Upper lobe of right lung (tissue), 1 donor: Measurements from ENCODE around the gene SLC9C1. TPM values are rescaled to one million over a fixed set of nuclear protein-coding genes. Genes with fewer than 3 reads are reported as not detected.

Experiments used
- ATAC-seq: fragments of 200-7000 bp; cut with Tn5 transposase; one replicate; pipeline ENCODE4 v1.9.1; 2020; ENCODE audit warnings: mild to moderate bottlenecking, moderate library complexity
- DNase-seq: peaks from one replicate; pipeline ENCODE4 v3.0.0-alpha.2; 2020
- H3K27ac ChIP-seq: fragments of 200-600 bp; one replicate; pipeline ENCODE4 v1.8.0; 2022
- H3K27me3 ChIP-seq: fragments of 200-600 bp; one replicate; pipeline ENCODE4 v1.8.0; 2022; ENCODE audit warnings: mild to moderate bottlenecking
- H3K36me3 ChIP-seq: fragments of 200-600 bp; one replicate; pipeline ENCODE4 v1.8.0; 2022
- H3K4me1 ChIP-seq: fragments of 200-600 bp; one replicate; pipeline ENCODE4 v1.8.0; 2022
- H3K4me3 ChIP-seq: fragments of 200-600 bp; one replicate; pipeline ENCODE4 v1.8.0; 2022; ENCODE audit warnings: mild to moderate bottlenecking
- H3K9me3 ChIP-seq: fragments of 200-600 bp; one replicate; pipeline ENCODE4 v1.8.0; 2022
- CTCF ChIP-seq: fragments of 200-600 bp; IDR thresholded peaks from one replicate; pipeline ENCODE4 v1.8.0; 2022; ENCODE audit warnings: antibody characterized with exemption
- intact Hi-C: fragments of 100-400 bp; cut with DNase I; formaldehyde crosslinking; loops from one replicate; pipeline ENCODE4 v1.11.0; 2022
- total RNA-seq: library from RNA; stranded (reverse); fragmentation: NEBNext Ultra II Directional; extraction: Animal tissue kit (Norgen Biotek cat#: 25700); gene quantifications from one replicate; pipeline ENCODE4 v1.2.1, GENCODE V29; 2021
- donor health status: DM: no; HTN: yes; CAD: no; lungs with severe emphysema.

The SLC9C1 gene
- total RNA-seq, 1 donor from 2014 or later, result not detected

- DNase-seq (no peak), ATAC-seq (peak; percentile 16)
- no peak overlapping the region for H3K27ac ChIP-seq
- H3K36me3 ChIP-seq, result no peaks in the 10 kb centered on the region
- H3K9me3 ChIP-seq, result no peaks in the 10 kb centered on the region
- intact Hi-C loops, result no loop called here
- H3K4me3 ChIP-seq, result no peak overlapping the region
- no peak for TF ChIP-seq CTCF
- no peaks in the 10 kb centered on the region for H3K4me1 ChIP-seq
- no peaks in the 10 kb centered on the region for H3K27me3 ChIP-seq
These were observed 118.4 kb downstream of the SLC9C1 start for GRCh38 chr3:112175646-112176045.

GRCh38 chr3:112175037-112175436 lies 119.0 kb downstream of the SLC9C1 start:
- intact Hi-C loops, result no loop called here
- Histone ChIP-seq H3K27me3 (no peaks in the 10 kb centered on the region), H3K4me1 (no peaks in the 10 kb centered on the region), H3K4me3 (no peak overlapping the region), H3K36me3 (no peaks in the 10 kb centered on the region), H3K27ac (no peak overlapping the region), H3K9me3 (no peaks in the 10 kb centered on the region)
- peak; percentile 29 for DNase-seq
- no peak for TF ChIP-seq CTCF
- ATAC-seq, result peak; percentile 22

- no peak for ATAC-seq
- intact Hi-C loops, result no loop called here
- Histone ChIP-seq H3K36me3 (no peaks in the 10 kb centered on the region), H3K27ac (no peak overlapping the region), H3K9me3 (no peaks in the 10 kb centered on the region), H3K27me3 (no peaks in the 10 kb centered on the region), H3K4me1 (no peaks in the 10 kb centered on the region), H3K4me3 (no peak overlapping the region)
- DNase-seq, result no peak
- no peak for TF ChIP-seq CTCF
These were observed 122.9 kb downstream of the SLC9C1 start for GRCh38 chr3:112171144-112171543.

DNA sequence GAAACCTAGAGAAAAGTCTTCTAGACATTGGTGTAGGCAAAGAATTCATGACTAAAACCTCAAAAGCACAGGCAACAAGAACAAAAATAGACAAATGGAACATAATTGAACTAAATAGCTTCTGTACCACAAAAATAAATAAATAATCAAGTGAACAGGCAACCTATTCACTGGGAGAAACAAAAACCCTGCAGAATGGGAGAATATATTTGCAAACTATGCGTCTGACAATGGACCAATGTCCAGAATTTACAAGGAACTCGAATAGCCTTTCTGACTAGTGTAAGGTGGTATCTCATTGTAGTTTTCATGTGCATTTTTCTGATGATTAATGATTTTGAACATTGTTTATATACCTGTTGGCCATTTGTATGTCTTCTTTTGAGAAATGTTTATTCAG lies 124.0 kb downstream of the SLC9C1 start:
- intact Hi-C loops, result no loop called here
- no peak for DNase-seq

DNA sequence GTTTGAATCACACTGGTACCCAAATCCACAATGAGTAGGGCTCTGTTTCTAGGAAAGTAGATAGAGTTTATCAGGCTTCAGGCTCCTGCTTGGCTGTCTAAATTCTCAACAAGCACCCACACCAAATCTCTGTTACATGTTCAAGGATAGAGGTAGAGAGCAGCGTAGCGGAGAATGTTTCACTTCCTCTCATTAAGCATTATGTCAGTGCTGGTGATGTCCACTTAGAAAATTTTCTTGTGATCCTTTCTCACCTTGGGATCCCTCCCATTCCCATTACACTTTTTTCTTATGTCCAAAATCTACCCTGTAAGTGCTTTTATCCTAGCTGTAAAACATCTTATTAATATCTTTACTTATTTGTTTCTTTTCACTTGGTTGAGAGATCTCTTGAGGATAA lies 126.3 kb downstream of the SLC9C1 start:
- intact Hi-C loops, result no loop called here

More for the DNA sequence above, 124.0 kb downstream of the SLC9C1 start:
- no peaks in the 10 kb centered on the region for H3K36me3 ChIP-seq
- ATAC-seq, result no peak
- no peak overlapping the region for H3K27ac ChIP-seq
- H3K4me1 ChIP-seq, result no peaks in the 10 kb centered on the region
- no peaks in the 10 kb centered on the region for H3K27me3 ChIP-seq
- no peak overlapping the region for H3K4me3 ChIP-seq
- no peak for TF ChIP-seq CTCF
- no peaks in the 10 kb centered on the region for H3K9me3 ChIP-seq

More for the DNA sequence above, 126.3 kb downstream of the SLC9C1 start:
- H3K27me3 ChIP-seq, result no peaks in the 10 kb centered on the region
- no peak for ATAC-seq
- no peak overlapping the region for H3K4me3 ChIP-seq
- H3K9me3 ChIP-seq, result no peaks in the 10 kb centered on the region
- no peaks in the 10 kb centered on the region for H3K36me3 ChIP-seq
- DNase-seq, result no peak
- H3K4me1 ChIP-seq, result no peaks in the 10 kb centered on the region
- no peak overlapping the region for H3K27ac ChIP-seq
- no peak for TF ChIP-seq CTCF
